WERI-Rb-1 (cell line): ENCODE results near the gene ATN1.

Source experiments
- DNase-seq: peaks from one replicate; pipeline ENCODE4 v3.0.0-alpha.2; 2020
- H3K27ac ChIP-seq: fragments of 250-450 bp; sonication (Bioruptor Pico); 2 replicates; pipeline ENCODE4 v1.5.1; 2020; ENCODE audit warnings: mild to moderate bottlenecking, moderate library complexity
- H3K27me3 ChIP-seq: fragments of 250-450 bp; sonication (Bioruptor Pico); 2 replicates; pipeline ENCODE4 v1.5.1; 2021; ENCODE audit warnings: mild to moderate bottlenecking, low read depth, moderate library complexity; ENCODE audit not compliant: insufficient read depth, severe bottlenecking
- H3K36me3 ChIP-seq: fragments of 250-450 bp; sonication (Bioruptor Pico); 2 replicates; pipeline ENCODE4 v1.5.1; 2020; ENCODE audit warnings: mild to moderate bottlenecking, moderate library complexity
- H3K4me3 ChIP-seq: 2 replicates; pipeline ENCODE4 v1.5.1; 2011; ENCODE audit warnings: low read depth, mild to moderate bottlenecking, control low read depth, low read length
- H3K9me3 ChIP-seq: fragments of 250-450 bp; sonication (Bioruptor Pico); 2 replicates; pipeline ENCODE4 v1.5.1; 2021; ENCODE audit warnings: mild to moderate bottlenecking, moderate library complexity; ENCODE audit not compliant: severe bottlenecking
- CTCF ChIP-seq: IDR thresholded peaks from 2 replicates; pipeline ENCODE4 v1.5.1; 2011; ENCODE audit warnings: low read depth, mild to moderate bottlenecking, control low read depth, inconsistent platforms, low read length

Gene ATN1

GRCh38 chr12:6946033-6946919 lies 18.5 kb downstream of the ATN1 start:
- peak overlapping the region; percentile 52 for H3K4me3 ChIP-seq

GRCh38 chr12:6946920-6947374 lies 19.2 kb downstream of the ATN1 start:
- peak overlapping the region; percentile 52 for H3K4me3 ChIP-seq
- TF ChIP-seq CTCF = no peak
- no peak for DNase-seq
- H3K9me3 ChIP-seq = no peaks in the 10 kb centered on the region
- peaks cover 17% of the 10 kb centered on the region for H3K36me3 ChIP-seq
- no peaks in the 10 kb centered on the region for H3K27me3 ChIP-seq
- H3K27ac ChIP-seq = peak overlapping the region; percentile 66

More at GRCh38 chr12:6946033-6946919, 18.5 kb downstream of the ATN1 start:
- Histone ChIP-seq H3K36me3 (peaks cover 21% of the 10 kb centered on the region), H3K9me3 (no peaks in the 10 kb centered on the region), H3K27ac (peak overlapping the region; percentile 66), H3K27me3 (no peaks in the 10 kb centered on the region)
- DNase-seq = peak; percentile 97
- no peak for TF ChIP-seq CTCF

- Histone ChIP-seq H3K4me3 (no peak overlapping the region), H3K27ac (no peak overlapping the region), H3K27me3 (no peaks in the 10 kb centered on the region), H3K36me3 (peaks cover 13% of the 10 kb centered on the region), H3K9me3 (no peaks in the 10 kb centered on the region)
- no peak for DNase-seq
- TF ChIP-seq CTCF = no peak
Measured at GRCh38 chr12:6947615-6948014, 19.9 kb downstream of the ATN1 start.

- TF ChIP-seq CTCF = 0 out of 2 replicates have a peak, but pooled peaks have one; percentile 32
- DNase-seq = no peak
- H3K27ac ChIP-seq = no peak overlapping the region
- H3K4me3 ChIP-seq = no peak overlapping the region
- H3K36me3 ChIP-seq = peaks cover 9% of the 10 kb centered on the region
- H3K27me3 ChIP-seq = no peaks in the 10 kb centered on the region
- H3K9me3 ChIP-seq = no peaks in the 10 kb centered on the region
Measured at GRCh38 chr12:6948873-6949594, 21.3 kb downstream of the ATN1 start.

GRCh38 chr12:6950401-6950801 lies 22.6 kb downstream of the ATN1 start:
- Histone ChIP-seq H3K27ac (no peak overlapping the region), H3K36me3 (peaks cover 5% of the 10 kb centered on the region), H3K9me3 (no peaks in the 10 kb centered on the region), H3K4me3 (no peak overlapping the region), H3K27me3 (no peaks in the 10 kb centered on the region)
- TF ChIP-seq CTCF = peak; percentile 43
- no peak for DNase-seq
